Fibroblast of the conjunctiva (primary cell): ENCODE measurements around the gene OR10A2.
"Not testable (repeated sequence)": the region's sequence is repeated elsewhere in the genome, so short reads cannot be mapped to it uniquely, and the experiment has no call there.

Experiments
- DNase-seq: peaks from one replicate; pipeline ENCODE4 v3.0.0-alpha.2; 2010; ENCODE audit warnings: low read depth

Gene OR10A2

DNA sequence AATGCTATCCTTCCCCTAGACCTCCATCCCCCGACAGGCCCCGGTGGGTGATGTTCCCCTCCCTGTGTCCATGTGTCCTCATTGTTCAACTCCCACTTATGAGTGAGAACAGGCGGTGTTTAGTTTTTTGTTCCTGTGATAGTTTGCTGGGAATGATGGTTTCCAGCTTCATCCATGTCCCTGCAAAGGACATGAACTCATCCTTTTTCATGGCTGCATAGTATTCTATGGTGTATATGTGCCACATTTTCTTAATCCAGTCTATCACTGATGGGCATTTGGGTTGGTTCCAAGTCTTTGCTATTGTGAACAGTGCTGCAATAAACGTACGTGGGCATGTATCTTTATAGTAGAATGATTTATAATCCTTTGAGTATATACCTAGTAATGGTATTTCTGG lies 24.9 kb downstream of the OR10A2 start:
- DNase-seq = not testable (repeated sequence)

DNA sequence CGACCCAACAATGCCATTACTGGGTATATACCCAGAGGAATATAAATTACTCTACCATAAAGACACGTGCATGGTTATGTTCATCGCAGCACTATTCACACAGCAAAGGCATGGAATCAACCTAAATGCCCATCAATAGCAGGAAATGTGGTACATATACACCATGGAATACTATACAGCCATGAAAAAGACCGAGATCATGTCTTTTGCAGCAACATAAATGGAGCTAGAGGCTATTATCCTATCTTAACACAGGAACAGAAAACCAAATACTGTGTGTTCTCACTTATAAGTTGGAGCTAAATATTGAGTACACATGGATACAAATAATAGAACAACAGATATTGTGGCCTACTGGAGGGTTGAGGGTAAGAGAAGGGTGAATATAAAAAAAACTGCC lies 26.0 kb downstream of the OR10A2 start:
- no peak for DNase-seq

DNA sequence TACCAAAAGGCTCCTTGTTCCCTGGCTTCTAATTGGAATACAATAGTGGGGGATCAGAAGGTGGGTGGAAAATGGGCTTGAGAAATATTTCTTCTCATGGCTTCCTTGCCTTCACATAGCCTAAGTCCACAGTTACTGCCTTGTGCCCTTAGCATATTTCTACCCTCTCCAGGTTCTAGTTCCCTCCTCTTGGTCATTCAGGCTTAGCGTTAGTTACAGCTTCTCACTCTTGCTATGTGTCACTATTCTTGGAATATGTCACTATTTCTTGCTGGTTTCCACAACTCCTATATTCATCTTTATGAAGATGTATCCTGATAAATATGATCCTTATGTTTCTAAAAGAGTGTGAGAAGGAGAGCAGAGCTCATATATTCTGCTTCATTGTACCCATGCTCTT lies 27.0 kb downstream of the OR10A2 start:
- no peak for DNase-seq

DNA sequence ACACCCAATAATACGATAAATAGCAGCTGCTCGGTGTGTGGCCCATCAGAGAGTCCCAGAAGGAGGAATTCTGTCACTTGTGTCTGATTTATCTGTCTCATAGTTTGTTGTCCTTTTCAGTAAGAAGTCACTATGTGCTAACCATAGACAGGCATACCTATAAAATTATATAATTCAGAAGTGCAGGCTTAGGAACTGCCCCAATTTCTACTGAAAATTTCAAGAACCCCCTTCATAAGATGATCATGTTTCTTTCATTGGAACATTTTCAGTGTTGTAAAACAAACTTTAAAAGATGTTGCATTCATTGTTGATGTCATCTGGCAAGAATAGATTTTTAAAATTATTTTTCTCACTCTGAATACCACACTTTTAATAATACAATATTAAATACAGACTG lies 29.5 kb downstream of the OR10A2 start, which contains the start of gene OR2D2:
OR2D2 (minus strand) TSS at position 101 of the 400 bp plus-strand sequence; CDS start at position 101, 0 bp downstream.
- DNase-seq = no peak

DNA sequence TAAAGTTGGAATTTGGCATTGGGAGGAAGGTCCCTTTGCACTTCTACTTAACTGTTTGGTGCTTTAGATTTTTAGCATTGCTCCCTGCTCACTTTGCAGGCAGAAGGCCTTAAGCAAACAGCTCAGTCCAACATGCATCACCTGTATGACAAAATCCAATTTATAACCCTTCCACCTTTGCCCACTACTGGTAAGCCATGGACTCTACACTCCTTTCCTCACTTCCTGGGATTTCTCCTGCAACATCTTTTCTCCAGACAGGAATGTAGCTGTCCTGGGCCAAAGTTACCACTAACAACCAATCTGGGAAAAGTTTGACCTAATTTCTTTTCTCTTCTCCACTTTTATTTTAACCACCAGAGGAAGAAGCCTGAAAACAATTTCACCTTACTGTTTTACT lies 31.2 kb downstream of the OR10A2 start:
- DNase-seq = no peak

DNA sequence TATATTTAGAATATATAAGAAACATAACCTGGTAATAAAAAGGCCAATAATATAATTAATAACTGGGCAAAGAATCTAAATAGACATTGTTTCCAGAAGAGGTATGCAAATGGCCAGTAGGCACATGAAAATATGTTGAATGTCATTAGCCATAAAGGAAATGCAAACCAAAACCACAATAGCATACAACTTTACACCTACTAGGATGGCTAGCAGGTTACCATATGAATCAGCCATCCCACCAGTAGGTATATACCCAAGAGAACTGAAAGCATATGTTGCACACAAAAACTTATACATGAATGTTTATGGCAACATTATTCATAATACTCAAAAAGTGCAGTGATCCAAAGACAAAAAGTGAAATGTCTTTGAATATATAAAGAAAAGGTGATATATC lies 32.2 kb downstream of the OR10A2 start:
- no peak for DNase-seq

DNA sequence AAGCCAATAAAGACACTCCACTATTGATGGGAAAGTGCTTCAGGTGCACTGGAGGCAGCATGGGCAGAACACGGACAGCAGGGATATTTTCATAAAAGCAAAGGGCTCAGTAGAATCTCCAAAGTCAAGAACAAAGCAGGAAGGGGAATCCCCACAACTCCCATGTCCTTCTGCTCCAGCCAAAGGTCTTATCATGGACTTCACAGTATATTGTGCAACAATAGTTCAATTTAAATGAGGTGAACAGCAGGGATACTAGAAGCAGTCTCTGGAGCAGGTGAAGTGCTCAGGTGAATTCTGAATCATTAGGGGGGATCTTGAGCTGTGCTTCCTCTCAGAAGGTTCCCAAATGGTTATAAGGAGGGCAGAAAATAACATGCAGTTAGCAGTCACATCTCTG lies 36.1 kb downstream of the OR10A2 start:
- DNase-seq = no peak

DNA sequence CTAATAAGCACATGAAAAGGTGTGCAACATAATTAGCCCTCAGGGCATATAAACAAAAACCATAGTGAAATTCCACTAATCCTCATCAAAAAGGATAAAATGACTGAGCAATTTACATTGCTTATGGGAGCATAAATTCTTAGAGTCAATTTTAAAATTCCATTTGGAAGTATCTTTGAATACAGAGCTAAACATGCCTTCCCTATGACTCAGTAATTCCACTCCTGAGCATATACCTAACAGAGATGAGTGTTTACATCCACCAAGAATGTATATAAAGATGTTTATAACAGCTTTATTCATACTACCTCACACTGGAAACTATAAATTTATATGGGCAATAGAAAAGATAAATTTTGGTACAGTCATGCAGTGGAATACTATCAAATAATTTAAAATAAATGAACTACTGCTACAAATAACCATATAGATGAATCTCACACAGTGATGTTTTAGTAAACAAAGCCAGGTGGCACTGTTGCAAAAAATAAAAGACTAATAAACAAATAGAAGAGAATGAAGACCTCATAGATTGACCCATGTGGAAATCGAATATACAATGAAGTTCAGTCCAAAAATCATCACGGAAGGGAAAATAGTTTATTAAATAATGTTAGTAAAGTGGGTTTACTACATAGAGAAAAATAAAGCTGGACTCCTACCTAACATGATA lies 37.6 kb downstream of the OR10A2 start:
- no peak for DNase-seq

DNA sequence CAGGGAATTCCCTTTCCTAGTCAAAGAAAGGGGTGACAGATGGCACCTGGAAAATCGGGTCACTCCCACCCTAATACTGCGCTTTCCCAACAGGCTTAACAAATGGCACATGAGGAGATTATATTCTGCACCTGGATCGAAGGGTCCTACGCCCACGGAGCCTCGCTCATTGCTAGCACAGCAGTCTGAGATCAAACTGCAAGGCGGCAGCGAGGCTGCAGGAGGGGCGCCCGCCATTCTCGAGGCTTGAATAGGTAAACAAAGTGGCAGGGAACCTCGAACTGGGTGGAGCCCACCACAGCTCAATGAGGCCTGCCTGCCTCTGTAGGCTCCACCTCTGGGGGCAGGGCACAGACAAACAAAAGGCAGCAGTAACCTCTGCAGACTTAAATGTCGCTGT lies 41.9 kb downstream of the OR10A2 start:
- not testable (repeated sequence) for DNase-seq

DNA sequence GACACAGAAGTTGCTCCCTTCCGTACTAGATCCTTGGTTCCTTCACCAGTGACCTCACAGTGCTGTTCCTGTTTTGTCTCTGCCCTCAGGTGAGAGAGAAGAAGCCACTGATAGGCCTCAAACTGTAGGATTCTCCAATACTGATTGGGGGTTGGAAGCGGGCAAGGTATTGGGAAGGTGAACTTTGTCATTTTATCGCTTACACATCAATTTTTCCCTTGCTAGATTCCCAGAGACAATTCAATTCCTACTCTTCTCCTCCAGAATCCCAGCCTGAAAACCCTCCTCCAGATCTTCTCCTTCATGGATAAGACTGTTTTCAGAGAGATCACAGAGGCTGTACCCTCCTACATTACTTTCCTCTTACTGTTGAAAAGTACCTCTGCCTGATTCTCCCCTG lies 48.5 kb downstream of the OR10A2 start:
- no peak for DNase-seq

DNA sequence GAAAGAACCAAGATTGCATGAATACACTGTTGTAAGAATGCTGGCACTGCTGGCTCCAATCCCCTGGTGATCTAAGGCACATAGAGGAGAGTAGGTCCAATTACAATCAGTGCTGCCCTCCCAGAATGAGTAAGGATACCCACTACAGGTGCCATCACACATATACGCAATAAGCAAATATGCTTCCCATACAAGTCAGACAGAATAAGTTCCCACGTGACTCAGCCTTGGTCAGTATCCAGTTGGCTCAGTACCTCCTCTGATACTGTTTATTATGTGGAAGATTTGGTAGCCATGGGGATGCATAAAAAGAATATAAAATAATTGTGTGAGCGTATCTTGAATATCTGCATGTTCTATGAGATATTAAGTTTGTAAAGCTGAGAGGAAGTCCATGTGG lies 49.1 kb downstream of the OR10A2 start:
- no peak for DNase-seq

DNA sequence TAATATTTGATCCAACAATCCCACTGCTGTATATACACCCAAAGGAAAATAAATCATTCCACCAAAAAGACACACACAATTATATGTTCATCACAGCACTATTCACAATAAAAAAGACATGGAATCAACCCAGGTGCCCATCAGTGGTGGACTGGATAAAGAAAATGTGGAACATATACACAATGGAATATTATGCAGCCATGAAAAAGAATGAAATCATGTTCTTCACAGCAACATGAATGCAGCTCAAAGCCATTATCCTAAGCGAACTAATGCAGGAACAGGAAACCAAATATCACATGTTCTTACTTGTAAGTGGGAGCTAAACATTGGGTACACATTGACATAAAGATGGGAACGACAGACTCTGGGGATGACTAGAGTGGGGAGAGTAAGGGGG lies 56.8 kb downstream of the OR10A2 start:
- DNase-seq = no peak

DNA sequence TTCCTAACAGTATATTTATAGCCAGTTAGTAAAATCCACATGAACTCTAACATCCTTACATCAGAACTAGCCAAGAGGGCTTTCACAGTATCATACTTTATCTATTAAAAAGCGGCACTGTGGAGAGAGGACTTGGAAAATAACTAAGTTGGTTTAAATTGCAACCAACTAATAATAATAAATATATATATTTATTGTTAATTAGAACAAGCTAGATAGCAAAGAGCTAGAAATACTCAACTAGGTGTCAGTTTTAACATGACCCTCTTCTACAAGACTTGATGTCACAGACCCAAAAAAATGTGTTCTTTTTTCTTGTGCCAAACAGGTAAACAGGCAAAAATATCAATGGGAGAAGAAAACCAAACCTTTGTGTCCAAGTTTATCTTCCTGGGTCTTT lies 57.8 kb downstream of the OR10A2 start, which contains the start of gene OR2D3:
OR2D3 (plus strand) TSS at position 301 of the 400 bp plus-strand sequence; CDS start at position 301, 0 bp downstream.
- no peak for DNase-seq
